ENCODE results near the gene ANKRD42. TPM values are rescaled to one million over a fixed set of nuclear protein-coding genes. Genes with fewer than 3 reads are reported as not detected.

ANKRD42 gene
- total and polyA plus RNA-seq, 2 donors (not counting 1 experiment from before 2014, with no cell fraction given), result 6.5 to 17.5 TPM

GRCh38 chr11:83282084-83282716 lies 88.7 kb downstream of the ANKRD42 start:
- no peaks in the 10 kb centered on the region for H3K9me3 ChIP-seq (ENCODE audit: control insufficient read depth, insufficient read depth, low read depth, low read length)
- H2AFZ ChIP-seq (ENCODE audit: low read length), result no peak overlapping the region
- H4K20me1 ChIP-seq (ENCODE audit: control insufficient read depth, extremely low read depth, insufficient read depth, low read length), result no peaks in the 10 kb centered on the region
- peaks cover 4% of the 10 kb centered on the region for H3K4me1 ChIP-seq (ENCODE audit: control insufficient read depth, extremely low read depth, insufficient read depth, low read length)
- H3K9ac ChIP-seq (ENCODE audit: insufficient read depth, low read length), result no peak overlapping the region
- peak overlapping the region; percentile 46 for H3K4me2 ChIP-seq (ENCODE audit: extremely low read depth, insufficient read depth, low read length)
- peak overlapping the region in 1 of 4 experiments; percentile 5 for H3K4me3 ChIP-seq (replicated peaks in 1 of 4; ENCODE audit: control extremely low read depth in 1 of 4, insufficient read depth in 1 of 4, low read depth in 3 of 4, low read length in 4 of 4)
- TF ChIP-seq EZH2 (IDR thresholded peaks at IDR 0.05; ENCODE audit: low read length, missing control alignments), result no peak
- TF ChIP-seq CTCF (conservative IDR thresholded peaks at IDR 0.05 in 1 of 2, IDR thresholded peaks at IDR 0.05 in 1 of 2; ENCODE audit: low read depth in 1 of 2, low read length in 2 of 2), result no peak
- H3K36me3 ChIP-seq (ENCODE audit: control insufficient read depth, insufficient read depth, low read length), result no peaks in the 10 kb centered on the region
- no peak overlapping the region for H3K27ac ChIP-seq (ENCODE audit: insufficient read depth, low read length)
- DNase-seq (ENCODE audit: low read depth in 2 of 2), result peak in 1 of 2 donors; percentile 45
- H3K27me3 ChIP-seq (ENCODE audit: control insufficient read depth, insufficient read depth, low read length), result no peaks in the 10 kb centered on the region
- peaks cover 36% of the 10 kb centered on the region for H3K79me2 ChIP-seq (ENCODE audit: control insufficient read depth, insufficient read depth, low read length)

- Histone ChIP-seq H3K4me3 (replicated peaks in 1 of 4; ENCODE audit: control extremely low read depth in 1 of 4, insufficient read depth in 1 of 4, low read depth in 3 of 4, low read length in 4 of 4) (peak overlapping the region; percentile 87 to 99 (median 94)), H2AFZ (ENCODE audit: low read length) (no peak overlapping the region), H4K20me1 (ENCODE audit: control insufficient read depth, extremely low read depth, insufficient read depth, low read length) (no peaks in the 10 kb centered on the region), H3K9me3 (ENCODE audit: control insufficient read depth, insufficient read depth, low read depth, low read length) (no peaks in the 10 kb centered on the region), H3K4me2 (ENCODE audit: extremely low read depth, insufficient read depth, low read length) (peak overlapping the region; percentile 99), H3K9ac (ENCODE audit: insufficient read depth, low read length) (peak overlapping the region; percentile 91), H3K27me3 (ENCODE audit: control insufficient read depth, insufficient read depth, low read length) (no peaks in the 10 kb centered on the region), H3K36me3 (ENCODE audit: control insufficient read depth, insufficient read depth, low read length) (no peaks in the 10 kb centered on the region), H3K4me1 (ENCODE audit: control insufficient read depth, extremely low read depth, insufficient read depth, low read length) (peaks cover 4% of the 10 kb centered on the region), H3K27ac (ENCODE audit: insufficient read depth, low read length) (peak overlapping the region; percentile 97), H3K79me2 (ENCODE audit: control insufficient read depth, insufficient read depth, low read length) (peaks cover 36% of the 10 kb centered on the region)
- TF ChIP-seq EZH2 (IDR thresholded peaks at IDR 0.05; ENCODE audit: low read length, missing control alignments), result no peak
- no peak for TF ChIP-seq CTCF (conservative IDR thresholded peaks at IDR 0.05 in 1 of 2, IDR thresholded peaks at IDR 0.05 in 1 of 2; ENCODE audit: low read depth in 1 of 2, low read length in 2 of 2)
- no peak for DNase-seq (ENCODE audit: low read depth in 2 of 2)
These were observed 91.1 kb downstream of the ANKRD42 start for GRCh38 chr11:83284501-83285150.

- Histone ChIP-seq H3K9ac (ENCODE audit: insufficient read depth, low read length) (peak overlapping the region; percentile 91), H3K4me1 (ENCODE audit: control insufficient read depth, extremely low read depth, insufficient read depth, low read length) (peaks cover 4% of the 10 kb centered on the region), H3K4me3 (replicated peaks in 1 of 4; ENCODE audit: control extremely low read depth in 1 of 4, insufficient read depth in 1 of 4, low read depth in 3 of 4, low read length in 4 of 4) (peak overlapping the region; percentile 87 to 99 (median 94)), H3K27ac (ENCODE audit: insufficient read depth, low read length) (peak overlapping the region; percentile 97), H3K9me3 (ENCODE audit: control insufficient read depth, insufficient read depth, low read depth, low read length) (no peaks in the 10 kb centered on the region), H4K20me1 (ENCODE audit: control insufficient read depth, extremely low read depth, insufficient read depth, low read length) (no peaks in the 10 kb centered on the region), H3K36me3 (ENCODE audit: control insufficient read depth, insufficient read depth, low read length) (no peaks in the 10 kb centered on the region), H3K79me2 (ENCODE audit: control insufficient read depth, insufficient read depth, low read length) (peaks cover 36% of the 10 kb centered on the region), H2AFZ (ENCODE audit: low read length) (peak overlapping the region; percentile 67), H3K27me3 (ENCODE audit: control insufficient read depth, insufficient read depth, low read length) (no peaks in the 10 kb centered on the region), H3K4me2 (ENCODE audit: extremely low read depth, insufficient read depth, low read length) (peak overlapping the region; percentile 99)
- TF ChIP-seq EZH2 (IDR thresholded peaks at IDR 0.05; ENCODE audit: low read length, missing control alignments) (no peak), CTCF (conservative IDR thresholded peaks at IDR 0.05 in 1 of 2, IDR thresholded peaks at IDR 0.05 in 1 of 2; ENCODE audit: low read depth in 1 of 2, low read length in 2 of 2) (no peak)
- DNase-seq (ENCODE audit: low read depth in 2 of 2), result no peak
These were observed 91.7 kb downstream of the ANKRD42 start for GRCh38 chr11:83285151-83285770.
